Activated CD8-positive, alpha-beta T cell treated with anti-CD3 and anti-CD28 coated beads for 36 hours (primary cell): ENCODE measurements around the gene OXCT2. TPM values are rescaled to one million over a fixed set of nuclear protein-coding genes. Genes with fewer than 3 reads are reported as not detected.
"Not testable (repeated sequence)": the region's sequence is repeated elsewhere in the genome, so short reads cannot be mapped to it uniquely, and the experiment has no call there.

Experiments used
- ATAC-seq: fragments of 200-7000 bp; cut with Tn5 transposase; one replicate; pipeline ENCODE4 v1.10.0; 2021; ENCODE audit warnings: mild to moderate bottlenecking, moderate library complexity
- CTCF ChIA-PET: fragments of 350-600 bp; sonication (Branson Sonifier 250); formaldehyde crosslinking; loops from one replicate; lab custom pipeline; 2021; ENCODE audit warnings: antibody characterized with exemption; lab: Charles Lee
- POLR2A ChIA-PET: fragments of 350-600 bp; sonication (Branson Sonifier 250); formaldehyde crosslinking; loops from one replicate; lab custom pipeline; 2021; ENCODE audit warnings: antibody characterized with exemption; lab: Charles Lee
- DNase-seq: peaks from one replicate; pipeline ENCODE4 v3.0.0-alpha.2; 2020
- H3K27ac Mint-ChIP-seq: one replicate; pipeline ENCODE4 v1.8.0; 2021; ENCODE audit warnings: mild to moderate bottlenecking, mixed read lengths
- H3K27me3 Mint-ChIP-seq: one replicate; pipeline ENCODE4 v1.8.0; 2021; ENCODE audit warnings: mixed read lengths
- H3K36me3 Mint-ChIP-seq: one replicate; pipeline ENCODE4 v1.8.0; 2021; ENCODE audit warnings: low read depth, mixed read lengths
- H3K4me1 Mint-ChIP-seq: one replicate; pipeline ENCODE4 v1.8.0; 2021; ENCODE audit warnings: low read depth, mixed read lengths
- H3K4me3 Mint-ChIP-seq: one replicate; pipeline ENCODE4 v1.8.0; 2021; ENCODE audit warnings: mild to moderate bottlenecking, moderate library complexity, mixed read lengths
- H3K9me3 Mint-ChIP-seq: one replicate; pipeline ENCODE4 v1.8.0; 2021; ENCODE audit warnings: mixed read lengths
- CTCF ChIP-seq: fragments of 200-600 bp; IDR thresholded peaks from one replicate; pipeline ENCODE4 v1.8.0; 2022; ENCODE audit warnings: antibody characterized with exemption, mild to moderate bottlenecking
- intact Hi-C: fragments of 100-400 bp; cut with micrococcal nuclease; formaldehyde crosslinking; loops from one replicate; pipeline ENCODE4 v1.10.0; 2022
- total RNA-seq, 2 experiments: library from RNA; stranded (reverse); gene quantifications; one replicate each; pipeline ENCODE4 v1.2.3, GENCODE V29; 2021

OXCT2 gene
- total RNA-seq, 2 experiments from 2014 or later, result 2.7 to 4.2 TPM

- H3K36me3 Mint-ChIP-seq, result no peaks in the 10 kb centered on the region
- CTCF ChIA-PET, result no interaction called here
- no peak for ATAC-seq
Observed at GRCh38 chr1:39776886-39777285, 5.7 kb upstream of the OXCT2 start.

GRCh38 chr1:39776400-39776713, 5.2 kb upstream of the OXCT2 start:
- Mint-ChIP-seq H3K4me3 (no peak overlapping the region), H3K27me3 (peaks cover 2% of the 10 kb centered on the region), H3K9me3 (no peaks in the 10 kb centered on the region), H3K27ac (no peak overlapping the region), H3K4me1 (no peaks in the 10 kb centered on the region), H3K36me3 (no peaks in the 10 kb centered on the region)
- TF ChIP-seq CTCF, result no peak
- POLR2A ChIA-PET, result no interaction called here
- ATAC-seq (no peak), DNase-seq (no peak)
- intact Hi-C loops, result no loop called here
- CTCF ChIA-PET, result no interaction called here

More at GRCh38 chr1:39776886-39777285, 5.7 kb upstream of the OXCT2 start:
- no peaks in the 10 kb centered on the region for H3K9me3 Mint-ChIP-seq
- POLR2A ChIA-PET, result no interaction called here
- H3K4me1 Mint-ChIP-seq, result no peaks in the 10 kb centered on the region
- no peak for TF ChIP-seq CTCF
- DNase-seq, result no peak
- H3K27me3 Mint-ChIP-seq, result peaks cover 2% of the 10 kb centered on the region
- intact Hi-C loops, result no loop called here
- no peak overlapping the region for H3K4me3 Mint-ChIP-seq
- H3K27ac Mint-ChIP-seq, result no peak overlapping the region

GRCh38 chr1:39775676-39776399, 4.7 kb upstream of the OXCT2 start:
- not testable (repeated sequence) for H3K4me3 Mint-ChIP-seq

GRCh38 chr1:39775141-39775540, 4.0 kb upstream of the OXCT2 start:
- CTCF ChIA-PET, POLR2A ChIA-PET, DNase-seq, ATAC-seq, intact Hi-C loops, H3K36me3 Mint-ChIP-seq, H3K4me1 Mint-ChIP-seq, H3K4me3 Mint-ChIP-seq, H3K27ac Mint-ChIP-seq, H3K9me3 Mint-ChIP-seq, H3K27me3 Mint-ChIP-seq: not testable (repeated sequence)

More at GRCh38 chr1:39775676-39776399, 4.7 kb upstream of the OXCT2 start:
- H3K9me3 Mint-ChIP-seq, H3K4me1 Mint-ChIP-seq, H3K27me3 Mint-ChIP-seq, DNase-seq, H3K27ac Mint-ChIP-seq, POLR2A ChIA-PET, intact Hi-C loops, CTCF ChIA-PET, ATAC-seq, H3K36me3 Mint-ChIP-seq: not testable (repeated sequence)

- POLR2A ChIA-PET, H3K27ac Mint-ChIP-seq, intact Hi-C loops, H3K4me3 Mint-ChIP-seq, DNase-seq, H3K9me3 Mint-ChIP-seq, CTCF ChIA-PET, H3K4me1 Mint-ChIP-seq, H3K36me3 Mint-ChIP-seq, H3K27me3 Mint-ChIP-seq: not testable (repeated sequence)
- ATAC-seq, result peak; percentile 53
Observed at GRCh38 chr1:39773369-39773979, 2.3 kb upstream of the OXCT2 start.

- H3K27me3 Mint-ChIP-seq, POLR2A ChIA-PET, CTCF ChIA-PET, H3K36me3 Mint-ChIP-seq, H3K4me1 Mint-ChIP-seq, H3K9me3 Mint-ChIP-seq, intact Hi-C loops: not testable (repeated sequence)
- H3K27ac Mint-ChIP-seq, result peak overlapping the region; percentile 58
- ATAC-seq (peak; percentile 69), DNase-seq (peak; percentile 85)
- H3K4me3 Mint-ChIP-seq, result peak overlapping the region; percentile 62
Observed at GRCh38 chr1:39770100-39771021, 787 bp downstream of the OXCT2 start.

GRCh38 chr1:39769502-39769901, 1.6 kb downstream of the OXCT2 start:
- H3K36me3 Mint-ChIP-seq, H3K4me1 Mint-ChIP-seq, H3K9me3 Mint-ChIP-seq, H3K4me3 Mint-ChIP-seq, H3K27me3 Mint-ChIP-seq, POLR2A ChIA-PET, ATAC-seq, intact Hi-C loops, H3K27ac Mint-ChIP-seq, DNase-seq, CTCF ChIA-PET: not testable (repeated sequence)

- intact Hi-C loops, CTCF ChIA-PET, H3K4me3 Mint-ChIP-seq: not testable (repeated sequence)
Observed at GRCh38 chr1:39766466-39766865, 4.7 kb downstream of the OXCT2 start.

GRCh38 chr1:39764512-39764911, 6.6 kb downstream of the OXCT2 start:
- DNase-seq, ATAC-seq, H3K36me3 Mint-ChIP-seq, H3K27me3 Mint-ChIP-seq, intact Hi-C loops, POLR2A ChIA-PET, CTCF ChIA-PET, H3K4me3 Mint-ChIP-seq, H3K27ac Mint-ChIP-seq, H3K9me3 Mint-ChIP-seq, H3K4me1 Mint-ChIP-seq: not testable (repeated sequence)

More at GRCh38 chr1:39766466-39766865, 4.7 kb downstream of the OXCT2 start:
- ATAC-seq, H3K27ac Mint-ChIP-seq, POLR2A ChIA-PET, H3K4me1 Mint-ChIP-seq, H3K36me3 Mint-ChIP-seq, H3K9me3 Mint-ChIP-seq, DNase-seq, H3K27me3 Mint-ChIP-seq: not testable (repeated sequence)
